Thyroid gland (tissue), 4 donors: Measurements from ENCODE around the gene ADAM29.

Experiments used
- POLR2A ChIP-seq, 2 donors: fragments of 450-650 bp; IDR thresholded peaks; one replicate each; pipeline ENCODE4 v1.6.1; 2017; ENCODE audit warnings: antibody characterized with exemption in 2 of 2, mild to moderate bottlenecking in 2 of 2, moderate library complexity in 1 of 2
- TF ChIP-seq, protein P1 (sequence below), 6 experiments: fragments of 200-600 bp in 3 of 6; fragments of 450-650 bp in 3 of 6; sonication (generic) in 3 of 6; IDR thresholded peaks; one replicate each; pipeline ENCODE4 v1.5.1; 2016 to 2019; ENCODE audit warnings: antibody characterized with exemption in 6 of 6, mild to moderate bottlenecking in 2 of 6, inconsistent platforms in 1 of 6, moderate library complexity in 1 of 6

GRCh38 chr4:174918058-174918457, at the start of gene ADAM29:
- TF ChIP-seq, protein P1, sequence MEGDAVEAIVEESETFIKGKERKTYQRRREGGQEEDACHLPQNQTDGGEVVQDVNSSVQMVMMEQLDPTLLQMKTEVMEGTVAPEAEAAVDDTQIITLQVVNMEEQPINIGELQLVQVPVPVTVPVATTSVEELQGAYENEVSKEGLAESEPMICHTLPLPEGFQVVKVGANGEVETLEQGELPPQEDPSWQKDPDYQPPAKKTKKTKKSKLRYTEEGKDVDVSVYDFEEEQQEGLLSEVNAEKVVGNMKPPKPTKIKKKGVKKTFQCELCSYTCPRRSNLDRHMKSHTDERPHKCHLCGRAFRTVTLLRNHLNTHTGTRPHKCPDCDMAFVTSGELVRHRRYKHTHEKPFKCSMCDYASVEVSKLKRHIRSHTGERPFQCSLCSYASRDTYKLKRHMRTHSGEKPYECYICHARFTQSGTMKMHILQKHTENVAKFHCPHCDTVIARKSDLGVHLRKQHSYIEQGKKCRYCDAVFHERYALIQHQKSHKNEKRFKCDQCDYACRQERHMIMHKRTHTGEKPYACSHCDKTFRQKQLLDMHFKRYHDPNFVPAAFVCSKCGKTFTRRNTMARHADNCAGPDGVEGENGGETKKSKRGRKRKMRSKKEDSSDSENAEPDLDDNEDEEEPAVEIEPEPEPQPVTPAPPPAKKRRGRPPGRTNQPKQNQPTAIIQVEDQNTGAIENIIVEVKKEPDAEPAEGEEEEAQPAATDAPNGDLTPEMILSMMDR (IDR thresholded peaks at IDR 0.05), result no peak
- TF ChIP-seq POLR2A (IDR thresholded peaks at IDR 0.05), result no peak
